Thyroid gland (tissue), 4 donors: ENCODE measurements around the gene PCDHGC5.

Experiments
- POLR2A ChIP-seq, 2 donors: fragments of 450-650 bp; IDR thresholded peaks; one replicate each; pipeline ENCODE4 v1.6.1; 2017; ENCODE audit warnings: antibody characterized with exemption in 2 of 2, mild to moderate bottlenecking in 2 of 2, moderate library complexity in 1 of 2
- TF ChIP-seq, protein P1 (sequence below), 6 experiments: fragments of 200-600 bp in 3 of 6; fragments of 450-650 bp in 3 of 6; sonication (generic) in 3 of 6; IDR thresholded peaks; one replicate each; pipeline ENCODE4 v1.5.1; 2016 to 2019; ENCODE audit warnings: antibody characterized with exemption in 6 of 6, mild to moderate bottlenecking in 2 of 6, inconsistent platforms in 1 of 6, moderate library complexity in 1 of 6

DNA sequence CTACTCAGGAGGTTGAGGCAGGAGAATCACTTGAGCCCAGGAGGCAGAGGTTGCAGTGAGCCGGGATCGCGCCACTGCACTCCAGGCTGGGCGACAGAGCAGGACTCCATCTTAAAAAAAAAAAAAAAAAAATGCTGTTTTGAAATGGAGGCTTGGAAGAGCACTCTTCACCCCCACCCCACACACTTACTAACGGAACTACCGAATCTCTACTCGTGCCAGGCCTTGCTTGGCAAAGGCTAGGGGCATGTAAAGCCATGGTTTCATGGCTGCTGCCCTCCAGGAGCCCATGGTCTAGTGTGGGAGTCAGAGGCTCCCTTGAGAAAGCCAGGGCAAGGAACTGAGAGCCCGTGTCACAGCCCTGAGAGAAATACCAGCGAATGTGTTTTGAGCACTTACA is 21.3 kb downstream of the PCDHGC5 start:
- TF ChIP-seq, protein P1, sequence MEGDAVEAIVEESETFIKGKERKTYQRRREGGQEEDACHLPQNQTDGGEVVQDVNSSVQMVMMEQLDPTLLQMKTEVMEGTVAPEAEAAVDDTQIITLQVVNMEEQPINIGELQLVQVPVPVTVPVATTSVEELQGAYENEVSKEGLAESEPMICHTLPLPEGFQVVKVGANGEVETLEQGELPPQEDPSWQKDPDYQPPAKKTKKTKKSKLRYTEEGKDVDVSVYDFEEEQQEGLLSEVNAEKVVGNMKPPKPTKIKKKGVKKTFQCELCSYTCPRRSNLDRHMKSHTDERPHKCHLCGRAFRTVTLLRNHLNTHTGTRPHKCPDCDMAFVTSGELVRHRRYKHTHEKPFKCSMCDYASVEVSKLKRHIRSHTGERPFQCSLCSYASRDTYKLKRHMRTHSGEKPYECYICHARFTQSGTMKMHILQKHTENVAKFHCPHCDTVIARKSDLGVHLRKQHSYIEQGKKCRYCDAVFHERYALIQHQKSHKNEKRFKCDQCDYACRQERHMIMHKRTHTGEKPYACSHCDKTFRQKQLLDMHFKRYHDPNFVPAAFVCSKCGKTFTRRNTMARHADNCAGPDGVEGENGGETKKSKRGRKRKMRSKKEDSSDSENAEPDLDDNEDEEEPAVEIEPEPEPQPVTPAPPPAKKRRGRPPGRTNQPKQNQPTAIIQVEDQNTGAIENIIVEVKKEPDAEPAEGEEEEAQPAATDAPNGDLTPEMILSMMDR (IDR thresholded peaks at IDR 0.05), result no peak
- no peak for TF ChIP-seq POLR2A (IDR thresholded peaks at IDR 0.05)
